Osteocyte (in vitro differentiated cells): ENCODE measurements around the gene PRKN. TPM values are rescaled to one million over a fixed set of nuclear protein-coding genes. Genes with fewer than 3 reads are reported as not detected.

ENCODE experiments used
- DNase-seq: peaks from one replicate; pipeline ENCODE4 v3.0.0; 2021; ENCODE audit warnings: mixed read lengths; ENCODE audit not compliant: unreplicated experiment; ENCODE audit errors: extremely low spot score
- H3K27ac Mint-ChIP-seq: one replicate; pipeline ENCODE4 v1.8.0; 2021; ENCODE audit warnings: mild to moderate bottlenecking, mixed read lengths; ENCODE audit not compliant: unreplicated experiment
- H3K27me3 Mint-ChIP-seq: one replicate; pipeline ENCODE4 v1.8.0; 2021; ENCODE audit warnings: mixed read lengths; ENCODE audit not compliant: unreplicated experiment
- H3K36me3 Mint-ChIP-seq: one replicate; pipeline ENCODE4 v1.8.0; 2021; ENCODE audit warnings: mixed read lengths; ENCODE audit not compliant: unreplicated experiment
- H3K4me1 Mint-ChIP-seq: one replicate; pipeline ENCODE4 v1.8.0; 2021; ENCODE audit warnings: mixed read lengths; ENCODE audit not compliant: unreplicated experiment
- H3K4me3 Mint-ChIP-seq: one replicate; pipeline ENCODE4 v1.8.0; 2021; ENCODE audit warnings: mild to moderate bottlenecking, moderate library complexity, mixed read lengths; ENCODE audit not compliant: unreplicated experiment
- H3K9me3 Mint-ChIP-seq: one replicate; pipeline ENCODE4 v1.8.0; 2021; ENCODE audit warnings: mixed read lengths; ENCODE audit not compliant: unreplicated experiment
- CTCF ChIP-seq: fragments of 200-600 bp; sonication (generic); IDR thresholded peaks from 2 replicates; pipeline ENCODE4 v1.5.0; 2021; ENCODE audit warnings: antibody characterized with exemption, mild to moderate bottlenecking, moderate library complexity
- total RNA-seq: library from RNA; stranded (reverse); gene quantifications from 2 replicates; pipeline ENCODE4 v1.2.1, GENCODE V29; 2021

The PRKN gene
- total RNA-seq, 1 donor from 2014 or later: 13.4 TPM

GRCh38 chr6:162290846-162291465 lies 436.6 kb downstream of the PRKN start:
- H3K27ac Mint-ChIP-seq: no peak overlapping the region
- no peak for TF ChIP-seq CTCF
- H3K4me3 Mint-ChIP-seq: no peak overlapping the region
- H3K36me3 Mint-ChIP-seq: no peaks in the 10 kb centered on the region
- no peaks in the 10 kb centered on the region for H3K27me3 Mint-ChIP-seq
- no peak for DNase-seq
- H3K9me3 Mint-ChIP-seq: no peaks in the 10 kb centered on the region
- peaks cover 16% of the 10 kb centered on the region for H3K4me1 Mint-ChIP-seq

GRCh38 chr6:162289972-162290371 lies 437.6 kb downstream of the PRKN start:
- TF ChIP-seq CTCF: no peak
- no peaks in the 10 kb centered on the region for H3K36me3 Mint-ChIP-seq
- DNase-seq: no peak
- no peak overlapping the region for H3K27ac Mint-ChIP-seq
- H3K4me1 Mint-ChIP-seq: peaks cover 16% of the 10 kb centered on the region
- no peaks in the 10 kb centered on the region for H3K9me3 Mint-ChIP-seq
- H3K27me3 Mint-ChIP-seq: no peaks in the 10 kb centered on the region
- no peak overlapping the region for H3K4me3 Mint-ChIP-seq

GRCh38 chr6:162273986-162274385 lies 453.6 kb downstream of the PRKN start:
- no peaks in the 10 kb centered on the region for H3K4me1 Mint-ChIP-seq
- DNase-seq: no peak
- no peaks in the 10 kb centered on the region for H3K9me3 Mint-ChIP-seq
- TF ChIP-seq CTCF: no peak
- H3K4me3 Mint-ChIP-seq: no peak overlapping the region
- no peak overlapping the region for H3K27ac Mint-ChIP-seq
- no peaks in the 10 kb centered on the region for H3K27me3 Mint-ChIP-seq
- no peaks in the 10 kb centered on the region for H3K36me3 Mint-ChIP-seq

- Mint-ChIP-seq H3K27me3 (no peaks in the 10 kb centered on the region), H3K4me1 (no peaks in the 10 kb centered on the region), H3K36me3 (no peaks in the 10 kb centered on the region), H3K9me3 (no peaks in the 10 kb centered on the region), H3K27ac (no peak overlapping the region), H3K4me3 (no peak overlapping the region)
- DNase-seq: no peak
- no peak for TF ChIP-seq CTCF
Measured at GRCh38 chr6:162271922-162272321, 455.6 kb downstream of the PRKN start.

- no peaks in the 10 kb centered on the region for H3K9me3 Mint-ChIP-seq
- H3K27me3 Mint-ChIP-seq: no peaks in the 10 kb centered on the region
- no peak for TF ChIP-seq CTCF
- DNase-seq: no peak
- no peaks in the 10 kb centered on the region for H3K4me1 Mint-ChIP-seq
- H3K36me3 Mint-ChIP-seq: no peaks in the 10 kb centered on the region
- no peak overlapping the region for H3K4me3 Mint-ChIP-seq
- H3K27ac Mint-ChIP-seq: no peak overlapping the region
Measured at GRCh38 chr6:162270966-162271365, 456.6 kb downstream of the PRKN start.
